Neural cell (in vitro differentiated cells): ENCODE data around the gene CYB561D1. TPM values are rescaled to one million over a fixed set of nuclear protein-coding genes. Genes with fewer than 3 reads are reported as not detected.

Experiments used
- H2AFZ ChIP-seq: fragments of 200-600, 300-800 bp; sonication (generic), shearing (Covaris generic); 2 replicates; pipeline ENCODE4 v1.6.0; 2014; ENCODE audit warnings: low read depth, mild to moderate bottlenecking, antibody characterized with exemption, low read length, moderate library complexity
- H3F3A ChIP-seq: fragments of 200-600 bp; shearing (Covaris generic); 2 replicates; pipeline ENCODE4 v1.6.1; 2016; ENCODE audit warnings: mild to moderate bottlenecking, moderate library complexity, mixed read lengths, antibody characterized with exemption, low read length; ENCODE audit not compliant: insufficient read depth, poor library complexity, severe bottlenecking
- H3K27ac ChIP-seq: fragments of 200-600, 300-800 bp; sonication (generic), shearing (Covaris generic); 2 replicates; pipeline ENCODE4 v1.5.1; 2014; ENCODE audit warnings: mild to moderate bottlenecking, low read length, moderate library complexity
- H3K27me3 ChIP-seq: fragments of 300-800, 200-600 bp; sonication (generic), shearing (Covaris generic); 2 replicates; pipeline ENCODE4 v1.6.0; 2014; ENCODE audit warnings: mild to moderate bottlenecking, low read depth, low read length, moderate library complexity; ENCODE audit not compliant: insufficient read depth
- H3K36me3 ChIP-seq: fragments of 300-800, 200-600 bp; sonication (generic), shearing (Covaris generic); 2 replicates; pipeline ENCODE4 v1.5.1; 2014; ENCODE audit warnings: mild to moderate bottlenecking, antibody characterized with exemption, low read length, moderate library complexity; ENCODE audit not compliant: insufficient read depth
- H3K4me2 ChIP-seq: fragments of 300-800, 200-600 bp; sonication (generic), shearing (Covaris generic); 2 replicates; pipeline ENCODE4 v1.6.0; 2014; ENCODE audit warnings: mild to moderate bottlenecking, low read length
- H3K4me3 ChIP-seq: fragments of 300-800, 200-600 bp; sonication (generic), shearing (Covaris generic); 2 replicates; pipeline ENCODE4 v1.5.1; 2014; ENCODE audit warnings: mild to moderate bottlenecking, low read length, moderate library complexity
- H3K79me2 ChIP-seq: fragments of 200-600 bp; shearing (Covaris generic); replicated peaks from 2 replicates; pipeline ENCODE4 v1.6.0; 2014; ENCODE audit warnings: mild to moderate bottlenecking, low read length, moderate library complexity; ENCODE audit not compliant: insufficient read depth
- H3K9ac ChIP-seq: fragments of 300-800, 200-600 bp; sonication (generic), shearing (Covaris generic); 2 replicates; pipeline ENCODE4 v1.6.1; 2016; ENCODE audit warnings: mild to moderate bottlenecking, low read length, mixed read lengths
- H3K9me2 ChIP-seq: fragments of 200-600 bp; shearing (Covaris generic); 2 replicates; pipeline ENCODE4 v1.6.1; 2016; ENCODE audit warnings: mild to moderate bottlenecking, low read length, mixed read lengths; ENCODE audit not compliant: insufficient read depth
- H3K9me3 ChIP-seq: fragments of 200-600, 300-800 bp; sonication (generic), shearing (Covaris generic); 2 replicates; pipeline ENCODE4 v1.6.1; 2016; ENCODE audit warnings: mild to moderate bottlenecking, mixed run types, low read length, moderate library complexity, mixed read lengths
- H4K20me1 ChIP-seq: fragments of 200-600 bp; shearing (Covaris generic); 2 replicates; pipeline ENCODE4 v1.6.1; 2016; ENCODE audit warnings: mild to moderate bottlenecking, mixed run types; ENCODE audit not compliant: insufficient read depth
- EP300 ChIP-seq: fragments of 450-650 bp; conservative IDR thresholded peaks from 2 replicates; pipeline ENCODE4 v1.6.1; 2014; ENCODE audit warnings: antibody characterized with exemption, mild to moderate bottlenecking, moderate library complexity; ENCODE audit not compliant: poor library complexity, severe bottlenecking
- EZH2 ChIP-seq: fragments of 200-600, 300-800 bp; shearing (Covaris generic), sonication (generic); IDR thresholded peaks from 2 replicates; pipeline ENCODE4 v1.6.1; 2014; ENCODE audit warnings: antibody characterized with exemption, low read length, borderline replicate concordance, mild to moderate bottlenecking; ENCODE audit not compliant: insufficient read depth, poor library complexity, severe bottlenecking
- MXI1 ChIP-seq: fragments of 450-650 bp; conservative IDR thresholded peaks from 2 replicates; pipeline ENCODE4 v1.6.1; 2014; ENCODE audit warnings: antibody characterized with exemption, mild to moderate bottlenecking; ENCODE audit not compliant: poor library complexity, severe bottlenecking
- POLR2AphosphoS5 ChIP-seq: IDR thresholded peaks from 2 replicates; pipeline ENCODE4 v1.6.1; 2012
- RAD21 ChIP-seq: fragments of 450-650 bp; conservative IDR thresholded peaks from 2 replicates; pipeline ENCODE4 v1.6.1; 2014; ENCODE audit warnings: antibody characterized with exemption, mild to moderate bottlenecking, moderate library complexity
- TAF1 ChIP-seq: IDR thresholded peaks from 2 replicates; pipeline ENCODE4 v1.6.1; 2012; ENCODE audit warnings: low read depth
- polyA plus RNA-seq: library from polyadenylated mRNA; depleted of rRNA; stranded (reverse); fragments of >200 nt; gene quantifications from 2 replicates; pipeline ENCODE4 v1.2.3, GENCODE V29; 2014
- TF ChIP-seq, protein P1 (sequence below): fragments of 450-650 bp; IDR thresholded peaks from 2 replicates; pipeline ENCODE4 v1.5.1; 2014; ENCODE audit warnings: antibody characterized with exemption, mild to moderate bottlenecking, moderate library complexity; ENCODE audit not compliant: poor library complexity, severe bottlenecking
- TF ChIP-seq, protein P2 (sequence below): IDR thresholded peaks from 2 replicates; pipeline ENCODE4 v1.6.1; 2012; ENCODE audit warnings: borderline replicate concordance

Gene CYB561D1
- polyA plus RNA-seq, 1 donor from 2014 or later: 7.2 TPM

DNA sequence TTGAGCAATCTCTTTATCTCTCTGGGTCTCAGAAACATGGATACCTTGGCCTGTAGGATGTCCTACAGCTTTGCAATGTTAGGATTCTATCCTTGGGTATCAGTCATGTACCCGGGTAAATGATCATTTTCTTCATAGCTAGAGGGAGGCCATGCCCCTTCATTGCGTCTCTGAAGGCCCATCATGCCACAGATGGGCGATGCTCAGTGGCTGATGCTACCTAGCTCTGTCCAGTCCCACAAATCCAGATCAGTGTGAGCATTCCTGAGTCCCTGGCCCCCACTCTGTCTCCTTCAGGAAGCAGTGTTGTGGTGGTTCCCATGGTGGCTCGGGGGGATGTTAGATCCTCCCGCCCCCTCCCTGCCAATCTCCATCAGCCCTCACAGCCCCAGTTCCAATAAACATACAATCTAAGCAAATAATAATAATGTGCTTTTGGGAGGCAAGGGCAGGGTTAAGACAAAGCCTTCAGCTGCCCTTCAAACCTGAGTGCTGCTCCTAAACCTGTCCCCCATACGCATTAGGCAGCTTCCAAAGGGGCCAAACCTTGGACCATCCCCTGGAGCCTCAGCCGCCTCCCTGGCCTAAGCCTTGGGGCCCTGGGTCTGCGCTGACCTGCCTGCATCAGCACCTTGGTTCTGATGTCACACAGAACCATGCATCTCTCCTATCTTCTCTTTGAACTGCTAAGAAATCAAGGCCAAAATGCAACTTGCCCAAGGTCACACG, 45.1 kb downstream of the CYB561D1 start:
- Histone ChIP-seq H3K27me3 (no peaks in the 10 kb centered on the region), H3K9ac (no peak overlapping the region), H3K36me3 (no peaks in the 10 kb centered on the region), H3K9me2 (no peaks in the 10 kb centered on the region), H4K20me1 (no peaks in the 10 kb centered on the region), H2AFZ (no peak overlapping the region), H3K9me3 (no peaks in the 10 kb centered on the region), H3K4me2 (no peak overlapping the region), H3K27ac (no peak overlapping the region), H3K79me2 (no peaks in the 10 kb centered on the region), H3K4me3 (no peak overlapping the region), H3F3A (no peaks in the 10 kb centered on the region)
- TF ChIP-seq POLR2AphosphoS5 (no peak), TAF1 (no peak), EZH2 (no peak)
- TF ChIP-seq, protein P1, sequence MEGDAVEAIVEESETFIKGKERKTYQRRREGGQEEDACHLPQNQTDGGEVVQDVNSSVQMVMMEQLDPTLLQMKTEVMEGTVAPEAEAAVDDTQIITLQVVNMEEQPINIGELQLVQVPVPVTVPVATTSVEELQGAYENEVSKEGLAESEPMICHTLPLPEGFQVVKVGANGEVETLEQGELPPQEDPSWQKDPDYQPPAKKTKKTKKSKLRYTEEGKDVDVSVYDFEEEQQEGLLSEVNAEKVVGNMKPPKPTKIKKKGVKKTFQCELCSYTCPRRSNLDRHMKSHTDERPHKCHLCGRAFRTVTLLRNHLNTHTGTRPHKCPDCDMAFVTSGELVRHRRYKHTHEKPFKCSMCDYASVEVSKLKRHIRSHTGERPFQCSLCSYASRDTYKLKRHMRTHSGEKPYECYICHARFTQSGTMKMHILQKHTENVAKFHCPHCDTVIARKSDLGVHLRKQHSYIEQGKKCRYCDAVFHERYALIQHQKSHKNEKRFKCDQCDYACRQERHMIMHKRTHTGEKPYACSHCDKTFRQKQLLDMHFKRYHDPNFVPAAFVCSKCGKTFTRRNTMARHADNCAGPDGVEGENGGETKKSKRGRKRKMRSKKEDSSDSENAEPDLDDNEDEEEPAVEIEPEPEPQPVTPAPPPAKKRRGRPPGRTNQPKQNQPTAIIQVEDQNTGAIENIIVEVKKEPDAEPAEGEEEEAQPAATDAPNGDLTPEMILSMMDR: no peak

DNA sequence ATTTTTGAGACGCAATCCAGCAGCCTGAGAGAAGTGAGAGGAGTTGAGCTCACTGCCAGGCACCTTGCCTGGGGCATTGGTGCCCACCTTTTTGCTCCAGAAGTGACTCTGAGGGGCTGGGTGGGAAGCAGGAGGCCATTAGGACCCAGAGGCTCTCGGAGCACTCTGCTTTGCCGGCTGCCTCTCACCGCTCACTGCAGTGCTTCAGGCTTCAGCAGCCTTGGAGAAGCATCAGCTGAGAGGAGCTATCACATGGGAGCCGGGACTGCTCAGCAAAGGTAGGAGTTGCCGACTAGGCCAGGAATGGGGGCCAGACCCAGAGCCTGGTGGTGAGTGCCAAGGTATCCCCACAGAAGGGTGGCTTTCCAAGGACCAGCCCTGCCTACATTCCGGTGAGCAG, 45.8 kb downstream of the CYB561D1 start, which contains the start of gene GPR61:
TSS of gene GPR61 (plus strand) at position 197 of the 400 bp plus-strand sequence. CDS start 3,151 bp downstream, outside the sequence.
- TF ChIP-seq POLR2AphosphoS5 (peak; percentile 77), EZH2 (no peak), EP300 (peak; percentile 12), MXI1 (peak; percentile 72), RAD21 (peak; percentile 15), TAF1 (peak; percentile 66)
- TF ChIP-seq, protein P2, sequence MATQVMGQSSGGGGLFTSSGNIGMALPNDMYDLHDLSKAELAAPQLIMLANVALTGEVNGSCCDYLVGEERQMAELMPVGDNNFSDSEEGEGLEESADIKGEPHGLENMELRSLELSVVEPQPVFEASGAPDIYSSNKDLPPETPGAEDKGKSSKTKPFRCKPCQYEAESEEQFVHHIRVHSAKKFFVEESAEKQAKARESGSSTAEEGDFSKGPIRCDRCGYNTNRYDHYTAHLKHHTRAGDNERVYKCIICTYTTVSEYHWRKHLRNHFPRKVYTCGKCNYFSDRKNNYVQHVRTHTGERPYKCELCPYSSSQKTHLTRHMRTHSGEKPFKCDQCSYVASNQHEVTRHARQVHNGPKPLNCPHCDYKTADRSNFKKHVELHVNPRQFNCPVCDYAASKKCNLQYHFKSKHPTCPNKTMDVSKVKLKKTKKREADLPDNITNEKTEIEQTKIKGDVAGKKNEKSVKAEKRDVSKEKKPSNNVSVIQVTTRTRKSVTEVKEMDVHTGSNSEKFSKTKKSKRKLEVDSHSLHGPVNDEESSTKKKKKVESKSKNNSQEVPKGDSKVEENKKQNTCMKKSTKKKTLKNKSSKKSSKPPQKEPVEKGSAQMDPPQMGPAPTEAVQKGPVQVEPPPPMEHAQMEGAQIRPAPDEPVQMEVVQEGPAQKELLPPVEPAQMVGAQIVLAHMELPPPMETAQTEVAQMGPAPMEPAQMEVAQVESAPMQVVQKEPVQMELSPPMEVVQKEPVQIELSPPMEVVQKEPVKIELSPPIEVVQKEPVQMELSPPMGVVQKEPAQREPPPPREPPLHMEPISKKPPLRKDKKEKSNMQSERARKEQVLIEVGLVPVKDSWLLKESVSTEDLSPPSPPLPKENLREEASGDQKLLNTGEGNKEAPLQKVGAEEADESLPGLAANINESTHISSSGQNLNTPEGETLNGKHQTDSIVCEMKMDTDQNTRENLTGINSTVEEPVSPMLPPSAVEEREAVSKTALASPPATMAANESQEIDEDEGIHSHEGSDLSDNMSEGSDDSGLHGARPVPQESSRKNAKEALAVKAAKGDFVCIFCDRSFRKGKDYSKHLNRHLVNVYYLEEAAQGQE: no peak

More for the DNA sequence above, 45.8 kb downstream of the CYB561D1 start, which contains the start of gene GPR61:
- Histone ChIP-seq H3K9ac (peak within 1 kb of the TSS; percentile 68), H3K9me3 (no peaks in the 10 kb centered on the region), H3K36me3 (no peaks in the 10 kb centered on the region), H3K79me2 (no peaks in the 10 kb centered on the region), H3K4me3 (peak within 1 kb of the TSS; percentile 72), H3K9me2 (no peaks in the 10 kb centered on the region), H3K4me2 (peak within 1 kb of the TSS; percentile 78), H3F3A (no peaks in the 10 kb centered on the region), H3K27me3 (no peaks in the 10 kb centered on the region), H3K27ac (no peak within 1 kb of the TSS), H4K20me1 (no peaks in the 10 kb centered on the region), H2AFZ (peak within 1 kb of the TSS; percentile 46)
